IMR-90 (cell line): ENCODE data around the gene ARMC5. TPM values are rescaled to one million over a fixed set of nuclear protein-coding genes. Genes with fewer than 3 reads are reported as not detected.

Experiments used
- ATAC-seq: fragments of 200-7000 bp; cut with Tn5 transposase; 2 replicates; pipeline ENCODE4 v1.9.1; 2020; ENCODE audit warnings: low read depth, mild to moderate bottlenecking, moderate library complexity
- BruUV-seq: library from RNA; stranded (reverse); fragments of 400-500 nt; replicated peaks from 2 replicates; lab custom pipeline; 2021; lab: Mats Ljungman, UMichigan
- CTCF ChIA-PET: fragments of 300-600 bp; formaldehyde crosslinking; extraction: SDS; loops from one replicate; lab custom pipeline; 2021; ENCODE audit warnings: antibody characterized with exemption; lab: Yijun Ruan, JAX
- POLR2A ChIA-PET: fragments of 300-600 bp; sonication (Branson Sonifier 250); formaldehyde crosslinking; loops from one replicate; lab custom pipeline; 2022; ENCODE audit warnings: antibody characterized with exemption; ENCODE audit not compliant: unreplicated experiment; lab: Charles Lee
- DNase-seq: peaks from one replicate; pipeline ENCODE4 v3.0.0; 2013
- H2AFZ ChIP-seq: replicated peaks from 2 replicates; pipeline ENCODE3; 2013; ENCODE audit warnings: low read length, mild to moderate bottlenecking; ENCODE audit not compliant: poor library complexity
- H2AK5ac ChIP-seq: 2 replicates; pipeline ENCODE4 v1.6.1; 2013; ENCODE audit warnings: low read depth, low read length, inconsistent platforms
- H2AK9ac ChIP-seq: replicated peaks from 2 replicates; pipeline ENCODE3; 2013; ENCODE audit warnings: mild to moderate bottlenecking, low read depth, low read length, moderate library complexity; ENCODE audit not compliant: poor library complexity
- H2BK120ac ChIP-seq: 2 replicates; pipeline ENCODE4 v1.6.1; 2013; ENCODE audit warnings: low read depth, low read length, inconsistent platforms
- H2BK15ac ChIP-seq: 3 replicates; pipeline ENCODE4 v1.6.1; 2013; ENCODE audit warnings: low read depth, low read length, inconsistent platforms
- H2BK20ac ChIP-seq: 2 replicates; pipeline ENCODE4 v1.6.1; 2013; ENCODE audit warnings: low read depth, mild to moderate bottlenecking, inconsistent platforms, low read length, moderate library complexity
- H2BK5ac ChIP-seq: 2 replicates; pipeline ENCODE4 v1.6.1; 2013; ENCODE audit warnings: mild to moderate bottlenecking, low read depth, low read length, inconsistent platforms; ENCODE audit not compliant: poor library complexity, severe bottlenecking
- H3K14ac ChIP-seq: replicated peaks from 2 replicates; pipeline ENCODE4 v1.6.1; 2013; ENCODE audit warnings: low read depth, low read length, inconsistent platforms
- H3K18ac ChIP-seq: 2 replicates; pipeline ENCODE4 v1.6.1; 2013; ENCODE audit warnings: low read depth, low read length, control low read depth
- H3K23ac ChIP-seq: 2 replicates; pipeline ENCODE4 v1.6.1; 2013; ENCODE audit warnings: low read depth, low read length, inconsistent platforms
- H3K27ac ChIP-seq: 2 replicates; pipeline ENCODE4 v1.5.1; 2013; ENCODE audit warnings: mild to moderate bottlenecking, control low read depth, low read length; ENCODE audit not compliant: insufficient read depth
- H3K27me3 ChIP-seq: 2 replicates; pipeline ENCODE4 v1.6.1; 2013; ENCODE audit warnings: low read length; ENCODE audit not compliant: control insufficient read depth, insufficient read depth
- H3K36me3 ChIP-seq: 2 replicates; pipeline ENCODE4 v1.6.1; 2013; ENCODE audit warnings: low read length, mixed read lengths; ENCODE audit not compliant: control insufficient read depth, insufficient read depth
- H3K4ac ChIP-seq: 2 replicates; pipeline ENCODE4 v1.6.1; 2013; ENCODE audit warnings: low read depth, low read length, inconsistent platforms
- H3K4me1 ChIP-seq: 2 replicates; pipeline ENCODE4 v1.6.1; 2013; ENCODE audit warnings: low read length, mixed read lengths; ENCODE audit not compliant: control insufficient read depth, insufficient read depth
- H3K4me2 ChIP-seq: 2 replicates; pipeline ENCODE4 v1.6.1; 2013; ENCODE audit warnings: low read depth, mild to moderate bottlenecking, control low read depth, low read length, moderate library complexity
- H3K4me3 ChIP-seq: 2 replicates; pipeline ENCODE4 v1.5.1; 2013; ENCODE audit warnings: low read depth, mild to moderate bottlenecking, control low read depth, low read length, moderate library complexity; ENCODE audit not compliant: insufficient read depth
- H3K56ac ChIP-seq: 2 replicates; pipeline ENCODE4 v1.6.1; 2013; ENCODE audit warnings: low read length, inconsistent platforms; ENCODE audit not compliant: insufficient read depth; ENCODE audit errors: extremely low read depth
- H3K79me1 ChIP-seq, 2 experiments: 2 replicates each; pipeline ENCODE4 v1.6.1; 2013; ENCODE audit warnings: low read length in 2 of 2, inconsistent platforms in 1 of 2, low read depth in 1 of 2
- H3K9ac ChIP-seq: 2 replicates; pipeline ENCODE4 v1.6.1; 2013; ENCODE audit warnings: low read depth, low read length, control low read depth
- H3K9me1 ChIP-seq: 2 replicates; pipeline ENCODE4 v1.6.1; 2013; ENCODE audit warnings: low read length, inconsistent platforms; ENCODE audit not compliant: insufficient read depth
- H3K9me3 ChIP-seq: 2 replicates; pipeline ENCODE4 v1.6.1; 2013; ENCODE audit warnings: low read length; ENCODE audit not compliant: control insufficient read depth, insufficient read depth
- H4K20me1 ChIP-seq: 2 replicates; pipeline ENCODE4 v1.6.1; 2013; ENCODE audit warnings: low read length, inconsistent platforms; ENCODE audit not compliant: insufficient read depth
- H4K5ac ChIP-seq: 2 replicates; pipeline ENCODE4 v1.6.1; 2013; ENCODE audit warnings: mild to moderate bottlenecking, low read depth, low read length, control low read depth
- H4K8ac ChIP-seq, 2 experiments: 2 replicates each; pipeline ENCODE4 v1.6.1; 2013; ENCODE audit warnings: low read depth in 2 of 2, low read length in 2 of 2, control low read depth in 1 of 2, inconsistent platforms in 1 of 2
- H4K91ac ChIP-seq: 2 replicates; pipeline ENCODE4 v1.6.1; 2013; ENCODE audit warnings: low read depth, low read length, inconsistent platforms; ENCODE audit not compliant: insufficient read depth
- BHLHE40 ChIP-seq: fragments of 150-350 bp; IDR thresholded peaks from 2 replicates; pipeline ENCODE4 v1.6.1; 2016; ENCODE audit warnings: mild to moderate bottlenecking, low read depth, low read length
- FOS ChIP-seq: fragments of 150-350 bp; IDR thresholded peaks from 2 replicates; pipeline ENCODE4 v1.6.1; 2016; ENCODE audit warnings: low read depth, low read length
- MXI1 ChIP-seq: IDR thresholded peaks from 2 replicates; pipeline ENCODE4 v1.6.1; 2012; ENCODE audit warnings: low read depth, mild to moderate bottlenecking, low read length, moderate library complexity, borderline replicate concordance
- NFE2L2 ChIP-seq: fragments of 150-350 bp; IDR thresholded peaks from 2 replicates; pipeline ENCODE4 v1.6.1; 2016; ENCODE audit warnings: low read depth, mild to moderate bottlenecking, low read length
- SMC3 ChIP-seq: fragments of 150-350 bp; IDR thresholded peaks from 2 replicates; pipeline ENCODE4 v1.6.1; 2016; ENCODE audit warnings: low read depth, mild to moderate bottlenecking, antibody characterized with exemption, low read length, moderate library complexity
- WGBS, 2 experiments: methylation state at CpG; one replicate each; pipeline versions ENCODE4 v1.1.5 to v1.1.7; 2013; ENCODE audit warnings: missing lambda C conversion rate in 2 of 2; ENCODE audit not compliant: insufficient read length in 1 of 2; ENCODE audit errors: extremely low coverage in 2 of 2; 5-methylcytosine and 5-hydroxymethylcytosine counted together
- dilution Hi-C: fragments of 300-500 bp; cut with HindIII; formaldehyde crosslinking; loops from one replicate; pipeline ENCODE4 v1.14.3; 2018; ENCODE audit warnings: low sequenced_read_pairs; ENCODE audit not compliant: unreplicated experiment
- in situ Hi-C: fragments of 300-500 bp; cut with MboI; formaldehyde crosslinking; loops from 3 replicates; pipeline ENCODE4 v1.14.3; 2019; ENCODE audit warnings: low sequenced_read_pairs, inconsistent platforms, mixed read lengths
- intact Hi-C: fragments of 100-400 bp; cut with micrococcal nuclease; formaldehyde crosslinking; loops from 2 replicates; pipeline ENCODE4 v1.10.0; 2022
- polyA plus RNA-seq, 3 experiments: library from polyadenylated mRNA; depleted of rRNA; stranded (reverse); fragments of >200 nt; gene quantifications; 2 replicates each; pipeline ENCODE4 v1.2.3, GENCODE V29; 2012; ENCODE audit warnings: low replicate concordance in 1 of 3
- total RNA-seq: library from RNA; depleted of rRNA; stranded (reverse); fragments of >200 nt; gene quantifications from 2 replicates; pipeline ENCODE4 v1.2.3, GENCODE V29; 2012
- TF ChIP-seq, protein P1 (sequence below): fragments of 150-350 bp; IDR thresholded peaks from 2 replicates; pipeline ENCODE4 v1.6.1; 2016; ENCODE audit warnings: low read depth, mild to moderate bottlenecking, low read length, moderate library complexity, borderline replicate concordance
- TF ChIP-seq, protein P2 (sequence below): conservative IDR thresholded peaks from 2 replicates; pipeline ENCODE4 v1.5.1; 2012; ENCODE audit warnings: mild to moderate bottlenecking, low read depth, low read length, improper control_type of control experiment
- TF ChIP-seq, protein P3 (sequence below): fragments of 150-350 bp; IDR thresholded peaks from 2 replicates; pipeline ENCODE4 v1.6.1; 2017; ENCODE audit warnings: mild to moderate bottlenecking, antibody characterized with exemption, low read length, low read depth

ARMC5 gene
- total and polyA plus RNA-seq, 2 of the 4 experiments (the other 2 are of a cell fraction), result 2.3 to 7.5 TPM

DNA sequence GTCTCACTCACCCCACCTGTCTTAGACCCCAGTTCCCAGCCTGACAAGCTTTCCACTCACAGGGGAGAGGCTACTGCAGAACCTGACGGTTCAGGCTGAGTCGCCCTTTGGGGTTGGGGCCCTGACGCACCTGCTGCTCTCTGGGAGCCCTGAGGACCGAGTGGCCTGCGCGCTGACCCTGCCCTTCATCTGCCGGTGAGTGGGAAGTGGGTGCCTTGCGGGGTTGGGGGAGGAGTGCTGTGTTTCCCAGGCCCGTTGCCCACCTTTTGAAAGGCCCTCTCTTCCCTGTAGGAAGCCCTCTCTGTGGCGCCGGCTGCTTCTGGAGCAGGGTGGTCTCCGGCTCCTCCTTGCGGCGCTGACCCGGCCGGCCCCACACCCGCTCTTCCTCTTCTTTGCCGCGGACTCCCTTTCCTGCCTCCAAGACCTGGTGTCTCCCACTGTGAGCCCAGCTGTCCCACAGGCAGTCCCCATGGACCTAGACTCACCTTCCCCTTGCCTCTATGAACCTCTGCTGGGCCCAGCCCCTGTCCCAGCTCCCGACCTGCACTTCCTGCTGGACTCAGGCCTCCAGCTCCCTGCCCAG, 6.6 kb downstream of the ARMC5 start:
- POLR2A ChIA-PET, result no interaction called here
- in situ Hi-C loops, result loop anchor here (10.0 to 25.0 kb wide), 2 partner anchors 391 to 396 kb away; partner anchors contain the start of genes ZNF267, ZNF646 and ZNF668

More for the DNA sequence above, 6.6 kb downstream of the ARMC5 start:
- H3K9me3 ChIP-seq, result no peaks in the 10 kb centered on the region
- no peak overlapping the region for H4K5ac ChIP-seq
- intact Hi-C loops, result no loop called here
- H2BK15ac ChIP-seq, result no peak overlapping the region
- no peak overlapping the region for H3K56ac ChIP-seq
- H3K79me1 ChIP-seq, result peaks cover 6 to 15% of the 10 kb centered on the region in 2 experiments; a peak in 3 of 4 replicates
- no peak overlapping the region for H4K91ac ChIP-seq
- no peak overlapping the region for H3K4me2 ChIP-seq
- no peak overlapping the region for H3K27ac ChIP-seq
- H3K18ac ChIP-seq, result no peak overlapping the region
- H2AK9ac ChIP-seq, result peak overlapping the region; percentile 65
- WGBS, 2 experiments, result 86% methylated on average over 1 of the region's 20 CpGs; no CpG with 5 or more reads in 1 of the 2 experiments
- no peak overlapping the region for H3K9ac ChIP-seq
- H2AFZ ChIP-seq, result no peak overlapping the region
- H4K8ac ChIP-seq, result no peak overlapping the region
- no peak overlapping the region for H3K14ac ChIP-seq
- no peak overlapping the region for H2BK5ac ChIP-seq
- H3K36me3 ChIP-seq, result peaks cover 30% of the 10 kb centered on the region
- no peak overlapping the region for H2BK20ac ChIP-seq
- H3K9me1 ChIP-seq, result 0 out of 2 replicates have a peak, but pooled peaks cover 7% of the 10 kb centered on the region
- peaks cover 2% of the 10 kb centered on the region; the same call in 1 of the 2 replicates for H3K4me1 ChIP-seq
- H2BK120ac ChIP-seq, result no peak overlapping the region
- no peak overlapping the region for H3K23ac ChIP-seq
- BruUV-seq, result no TSS peak
- DNase-seq, result no peak
- H4K20me1 ChIP-seq, result no peaks in the 10 kb centered on the region
- CTCF ChIA-PET, result no interaction called here
- H3K4me3 ChIP-seq, result no peak overlapping the region
- TF ChIP-seq MXI1 (no peak), FOS (no peak), BHLHE40 (no peak), SMC3 (no peak), NFE2L2 (no peak)
- TF ChIP-seq, protein P1, sequence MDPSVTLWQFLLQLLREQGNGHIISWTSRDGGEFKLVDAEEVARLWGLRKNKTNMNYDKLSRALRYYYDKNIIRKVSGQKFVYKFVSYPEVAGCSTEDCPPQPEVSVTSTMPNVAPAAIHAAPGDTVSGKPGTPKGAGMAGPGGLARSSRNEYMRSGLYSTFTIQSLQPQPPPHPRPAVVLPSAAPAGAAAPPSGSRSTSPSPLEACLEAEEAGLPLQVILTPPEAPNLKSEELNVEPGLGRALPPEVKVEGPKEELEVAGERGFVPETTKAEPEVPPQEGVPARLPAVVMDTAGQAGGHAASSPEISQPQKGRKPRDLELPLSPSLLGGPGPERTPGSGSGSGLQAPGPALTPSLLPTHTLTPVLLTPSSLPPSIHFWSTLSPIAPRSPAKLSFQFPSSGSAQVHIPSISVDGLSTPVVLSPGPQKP, result no peak
- TF ChIP-seq, protein P2, sequence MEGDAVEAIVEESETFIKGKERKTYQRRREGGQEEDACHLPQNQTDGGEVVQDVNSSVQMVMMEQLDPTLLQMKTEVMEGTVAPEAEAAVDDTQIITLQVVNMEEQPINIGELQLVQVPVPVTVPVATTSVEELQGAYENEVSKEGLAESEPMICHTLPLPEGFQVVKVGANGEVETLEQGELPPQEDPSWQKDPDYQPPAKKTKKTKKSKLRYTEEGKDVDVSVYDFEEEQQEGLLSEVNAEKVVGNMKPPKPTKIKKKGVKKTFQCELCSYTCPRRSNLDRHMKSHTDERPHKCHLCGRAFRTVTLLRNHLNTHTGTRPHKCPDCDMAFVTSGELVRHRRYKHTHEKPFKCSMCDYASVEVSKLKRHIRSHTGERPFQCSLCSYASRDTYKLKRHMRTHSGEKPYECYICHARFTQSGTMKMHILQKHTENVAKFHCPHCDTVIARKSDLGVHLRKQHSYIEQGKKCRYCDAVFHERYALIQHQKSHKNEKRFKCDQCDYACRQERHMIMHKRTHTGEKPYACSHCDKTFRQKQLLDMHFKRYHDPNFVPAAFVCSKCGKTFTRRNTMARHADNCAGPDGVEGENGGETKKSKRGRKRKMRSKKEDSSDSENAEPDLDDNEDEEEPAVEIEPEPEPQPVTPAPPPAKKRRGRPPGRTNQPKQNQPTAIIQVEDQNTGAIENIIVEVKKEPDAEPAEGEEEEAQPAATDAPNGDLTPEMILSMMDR, result no peak
- TF ChIP-seq, protein P3, sequence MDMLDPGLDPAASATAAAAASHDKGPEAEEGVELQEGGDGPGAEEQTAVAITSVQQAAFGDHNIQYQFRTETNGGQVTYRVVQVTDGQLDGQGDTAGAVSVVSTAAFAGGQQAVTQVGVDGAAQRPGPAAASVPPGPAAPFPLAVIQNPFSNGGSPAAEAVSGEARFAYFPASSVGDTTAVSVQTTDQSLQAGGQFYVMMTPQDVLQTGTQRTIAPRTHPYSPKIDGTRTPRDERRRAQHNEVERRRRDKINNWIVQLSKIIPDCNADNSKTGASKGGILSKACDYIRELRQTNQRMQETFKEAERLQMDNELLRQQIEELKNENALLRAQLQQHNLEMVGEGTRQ, result no peak
- dilution Hi-C loops, result no loop called here
- no peak overlapping the region for H2AK5ac ChIP-seq
- H3K4ac ChIP-seq, result no peak overlapping the region
- no peaks in the 10 kb centered on the region for H3K27me3 ChIP-seq
- no peak for ATAC-seq
